ENCODE data around the gene NAALAD2.
A peak's percentile ranks its signal among the peaks of the same experiment; 100 is the strongest.
"Not testable (repeated sequence)": the region's sequence is repeated elsewhere in the genome, so short reads cannot be mapped to it uniquely, and the experiment has no call there.

NAALAD2 gene

DNA sequence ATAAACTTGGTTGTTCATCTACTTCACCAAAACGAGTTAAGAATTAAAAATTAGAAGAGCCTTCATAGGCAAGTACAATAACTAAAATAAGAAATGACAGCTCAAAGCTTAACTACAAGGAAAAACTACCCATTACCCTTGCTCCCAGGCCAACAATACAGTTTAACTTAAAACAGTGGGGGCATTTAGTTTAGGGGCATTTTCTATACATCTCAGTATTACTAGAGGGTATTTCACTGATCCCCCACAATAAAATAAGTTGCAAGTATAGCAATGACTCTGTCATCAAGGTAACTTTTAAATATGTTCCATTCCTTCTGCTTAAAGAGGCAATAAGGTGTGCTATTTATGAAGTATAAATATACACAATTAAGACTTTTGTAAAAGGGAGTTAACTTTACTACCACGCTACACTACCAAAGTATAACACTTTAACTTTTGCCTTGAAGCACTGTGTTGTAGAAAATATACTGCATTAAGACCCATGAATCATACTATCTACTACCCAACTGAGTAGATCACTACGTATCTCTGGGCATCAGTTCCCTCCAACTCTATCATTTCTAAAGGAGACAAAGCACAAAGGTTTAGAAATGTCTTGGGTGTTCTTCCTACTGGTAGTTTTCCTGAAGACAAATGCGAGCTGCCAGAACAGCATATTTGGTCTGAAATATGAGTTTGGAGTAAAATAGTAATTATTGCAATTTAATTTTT is 58.6 kb downstream of the NAALAD2 start:
- no peak for DNase-seq (ENCODE audit: low read depth in 2 of 2)

DNA sequence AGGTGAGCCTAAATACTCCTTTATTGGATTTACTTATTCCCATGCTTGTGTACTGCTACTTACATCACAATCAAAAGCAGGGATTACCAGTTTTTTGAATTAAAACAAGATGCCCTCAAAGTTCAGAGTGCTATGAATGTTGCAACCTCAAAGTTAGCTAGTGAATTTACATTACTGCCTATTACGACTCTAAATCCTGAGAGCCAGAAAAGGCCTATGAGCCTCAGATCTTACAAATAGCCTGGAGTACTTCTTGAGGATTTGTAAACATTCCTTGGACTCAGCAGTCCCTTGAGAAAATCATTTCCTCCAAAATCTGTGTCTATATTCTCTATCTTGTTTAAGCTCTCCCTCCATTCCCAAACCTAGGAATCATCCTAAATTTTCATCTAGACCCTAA is 62.9 kb downstream of the NAALAD2 start:
- DNase-seq (ENCODE audit: low read depth in 2 of 2) = no peak

DNA sequence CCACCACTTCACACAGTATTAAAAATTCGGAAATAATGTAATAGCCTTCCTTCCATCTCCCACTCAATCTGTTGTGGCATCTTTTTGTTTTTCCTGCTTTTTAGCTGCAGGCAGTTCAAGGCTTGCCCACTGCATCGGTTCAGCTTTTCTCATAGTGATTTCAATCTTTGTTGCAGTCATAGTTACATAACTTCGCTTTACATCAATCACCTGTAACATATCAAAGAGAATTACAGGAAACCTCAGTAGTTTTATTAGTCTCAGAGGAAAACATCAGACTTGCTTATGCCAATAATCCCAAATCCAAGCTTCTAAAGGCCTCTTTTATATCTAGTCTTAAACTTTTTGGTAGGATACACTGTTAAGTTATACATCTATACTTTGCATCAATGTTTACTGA is 67.9 kb downstream of the NAALAD2 start:
- no peak for DNase-seq (ENCODE audit: low read depth in 2 of 2)

DNA sequence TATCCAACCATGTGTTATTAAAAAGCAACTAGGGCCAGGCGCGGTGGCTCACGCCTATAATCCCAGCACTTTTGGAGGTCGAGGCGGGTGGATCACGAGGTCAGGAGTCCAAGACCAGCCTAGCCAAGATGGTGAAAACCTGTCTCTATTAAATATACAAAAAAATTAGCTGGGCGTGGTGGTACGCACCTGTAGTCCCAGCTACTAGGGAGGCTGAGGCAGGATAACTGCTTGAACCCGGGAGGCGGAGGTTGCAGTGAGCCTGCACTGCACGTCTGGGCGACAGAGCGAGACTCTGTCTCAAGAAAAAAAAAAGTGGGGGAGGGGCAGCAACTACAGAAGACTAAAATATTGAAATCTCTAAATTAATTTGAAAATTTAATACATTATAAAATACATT is 69.9 kb downstream of the NAALAD2 start:
- no peak for DNase-seq (ENCODE audit: low read depth in 2 of 2)

DNA sequence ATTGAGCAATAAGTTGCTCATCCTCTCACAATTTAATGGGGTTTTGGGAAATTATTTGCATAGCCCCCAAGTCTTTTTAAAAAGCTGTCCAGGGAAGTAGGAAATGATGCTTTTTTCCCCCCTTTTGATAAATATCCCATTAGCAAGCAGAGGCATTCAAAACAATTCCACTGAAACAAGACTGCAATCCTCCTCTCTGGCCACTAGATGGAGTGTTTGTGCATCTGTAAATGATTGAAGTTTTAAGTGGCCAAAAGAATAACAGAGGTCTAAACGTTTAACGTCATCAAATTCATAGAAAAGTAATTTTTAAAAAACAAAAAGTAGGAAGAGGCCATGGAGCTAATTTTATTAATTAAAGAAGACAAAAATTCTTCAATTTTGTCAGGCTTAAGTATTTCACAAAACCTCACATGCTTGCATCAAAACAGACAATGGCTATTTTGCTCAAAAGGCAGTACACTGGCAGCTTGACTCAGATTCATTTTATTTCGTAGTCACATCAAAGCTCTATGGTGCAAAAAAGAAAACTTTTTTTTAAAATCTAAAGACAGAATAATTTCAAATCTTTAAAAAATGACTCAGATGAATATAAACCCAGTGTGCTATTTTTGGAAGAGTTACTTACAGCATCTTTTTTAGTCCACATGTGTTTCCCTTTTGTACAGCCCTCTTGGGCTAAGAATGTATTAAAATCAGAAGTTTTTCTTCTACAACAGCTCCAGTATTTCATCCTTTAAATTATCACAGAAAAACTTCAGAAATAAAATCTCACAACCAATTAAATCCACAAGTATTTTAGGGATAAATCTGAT is 70.6 kb downstream of the NAALAD2 start:
- DNase-seq (ENCODE audit: low read depth in 2 of 2) = peak; percentile 18 to 34

DNA sequence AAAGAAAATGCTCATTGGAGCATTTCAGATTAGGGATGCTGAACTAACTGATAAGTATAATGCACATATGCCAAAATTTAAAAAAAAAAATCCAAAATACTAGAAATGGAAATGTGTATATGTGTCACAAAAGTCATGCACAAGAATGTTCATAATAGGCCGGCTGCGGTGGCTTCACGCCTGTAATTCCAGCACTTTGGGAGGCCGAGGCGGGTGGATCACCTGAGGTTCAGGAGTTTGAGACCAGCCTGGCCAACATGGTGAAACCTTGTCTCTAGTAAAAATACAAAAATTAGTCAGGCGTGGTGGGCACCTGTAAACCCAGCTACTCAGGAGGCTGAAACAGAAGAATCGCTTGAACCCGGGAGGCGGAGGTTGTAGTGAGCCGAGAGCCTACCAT is 73.5 kb downstream of the NAALAD2 start:
- DNase-seq (ENCODE audit: low read depth in 2 of 2) = not testable (repeated sequence)

DNA sequence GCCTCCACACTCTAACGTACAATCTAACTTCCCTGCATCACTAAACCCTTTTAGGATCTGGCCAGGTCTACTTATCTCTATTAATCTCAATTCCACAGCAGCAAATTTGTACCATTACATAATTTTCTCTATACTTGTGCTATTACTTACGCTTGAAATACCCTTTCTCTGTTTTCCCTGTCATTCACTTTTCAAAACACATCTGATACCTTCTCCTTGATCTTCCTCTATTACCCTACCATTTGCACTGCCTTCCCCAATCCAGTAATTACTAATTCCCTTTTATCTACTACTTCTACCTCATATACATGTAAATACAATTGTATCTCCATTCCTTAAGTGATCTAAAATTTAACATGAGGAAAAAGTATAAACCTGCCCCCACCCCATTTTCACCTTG is 74.4 kb downstream of the NAALAD2 start:
- DNase-seq (ENCODE audit: low read depth in 2 of 2) = no peak

DNA sequence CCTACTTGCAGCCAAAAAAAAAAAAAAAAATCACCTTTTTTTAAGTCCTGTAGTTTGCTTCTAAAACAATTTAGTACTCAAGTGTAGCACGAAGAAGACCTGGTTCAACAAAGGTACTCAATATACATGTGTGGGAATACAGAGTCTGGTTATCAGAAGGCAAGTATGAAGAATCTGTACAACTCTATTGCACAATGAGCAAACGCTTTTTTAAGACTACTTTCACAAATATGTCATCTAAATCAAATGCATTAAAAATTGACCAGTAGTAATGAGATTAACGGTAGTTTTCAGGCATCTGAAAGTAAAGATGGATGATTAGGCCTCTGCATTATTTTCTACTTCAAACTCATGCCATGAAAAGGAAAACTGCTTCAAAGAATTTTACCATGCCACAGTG is 78.9 kb downstream of the NAALAD2 start:
- DNase-seq (ENCODE audit: low read depth in 2 of 2) = no peak

DNA sequence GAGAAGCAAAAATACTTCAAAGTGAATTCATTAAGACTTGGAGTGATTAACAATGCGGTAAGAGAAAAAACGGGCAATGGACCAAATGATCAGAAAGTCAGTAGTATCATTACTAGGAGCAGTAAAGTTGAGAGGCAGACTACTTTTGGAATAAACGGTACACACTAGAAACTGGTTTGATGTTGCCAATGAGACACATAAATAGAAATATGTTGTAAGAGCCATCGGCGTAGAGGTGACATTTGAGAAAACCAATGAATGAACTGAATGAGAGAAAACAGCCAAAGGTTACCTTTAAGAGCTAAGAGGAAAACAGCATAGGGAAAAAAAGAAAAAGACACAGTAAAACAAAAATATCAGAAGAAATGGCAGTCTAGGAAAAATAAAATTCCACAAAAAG is 82.1 kb downstream of the NAALAD2 start:
- no peak for DNase-seq (ENCODE audit: low read depth in 2 of 2)

DNA sequence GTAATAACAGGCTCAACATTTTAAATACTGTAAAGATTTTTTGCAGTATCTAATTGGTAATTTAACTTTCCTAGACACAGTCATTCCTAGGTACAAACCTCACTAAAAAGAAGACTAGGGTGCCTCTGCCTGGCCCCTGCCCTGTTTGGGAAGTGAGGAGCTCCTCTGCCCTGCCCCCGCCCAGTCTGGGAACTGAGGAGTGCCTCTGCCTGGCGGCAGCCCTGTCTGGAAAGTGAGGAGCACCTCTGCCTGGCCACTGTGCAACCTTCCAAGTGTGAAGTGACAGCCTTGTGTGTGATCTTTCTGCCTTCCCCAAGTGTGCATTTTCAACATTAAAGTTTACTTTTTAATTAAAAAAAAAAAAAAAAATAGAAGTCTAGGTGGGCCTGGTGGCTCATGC is 84.1 kb downstream of the NAALAD2 start:
- no peak for DNase-seq (ENCODE audit: low read depth in 2 of 2)

DNA sequence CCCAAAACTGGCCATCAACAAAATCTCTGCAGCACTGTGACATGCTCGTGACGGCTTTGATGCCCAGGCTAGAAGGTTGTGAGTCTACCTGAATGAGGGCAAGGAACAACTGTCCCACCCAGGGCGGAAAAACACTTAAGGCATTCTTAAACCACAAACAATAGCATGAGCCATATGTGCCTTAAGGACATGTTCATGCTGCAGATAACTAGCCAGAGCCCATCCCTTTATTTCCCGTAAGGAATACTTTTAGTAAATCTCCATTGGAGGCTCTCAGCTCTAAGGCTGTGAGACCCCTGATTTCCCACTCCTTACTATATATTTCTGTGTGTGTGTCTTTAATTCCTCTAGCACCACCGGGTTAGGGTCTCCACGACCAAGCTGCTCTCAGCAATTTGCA is 85.0 kb downstream of the NAALAD2 start:
- DNase-seq (ENCODE audit: low read depth in 2 of 2) = no peak

DNA sequence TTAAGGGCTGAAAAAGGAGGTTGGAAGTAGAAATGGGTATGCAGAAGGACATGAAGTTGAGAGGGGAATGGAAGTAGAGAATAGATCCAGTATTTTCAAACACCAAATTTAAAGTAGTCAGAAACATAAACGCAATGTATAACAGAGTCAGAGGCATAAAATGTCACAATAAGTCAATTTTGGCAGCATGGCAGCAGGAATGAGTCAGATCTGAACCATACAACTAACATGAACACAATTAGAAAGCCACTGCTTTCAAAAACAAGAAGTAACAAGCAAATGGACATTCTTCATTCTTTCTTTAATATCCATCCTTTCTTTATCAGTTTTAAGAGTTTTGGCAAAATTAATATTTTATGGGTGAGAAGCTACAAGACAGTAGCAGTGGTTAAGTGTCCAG is 85.9 kb downstream of the NAALAD2 start:
- DNase-seq (ENCODE audit: low read depth in 2 of 2) = peak; percentile 9 to 12

DNA sequence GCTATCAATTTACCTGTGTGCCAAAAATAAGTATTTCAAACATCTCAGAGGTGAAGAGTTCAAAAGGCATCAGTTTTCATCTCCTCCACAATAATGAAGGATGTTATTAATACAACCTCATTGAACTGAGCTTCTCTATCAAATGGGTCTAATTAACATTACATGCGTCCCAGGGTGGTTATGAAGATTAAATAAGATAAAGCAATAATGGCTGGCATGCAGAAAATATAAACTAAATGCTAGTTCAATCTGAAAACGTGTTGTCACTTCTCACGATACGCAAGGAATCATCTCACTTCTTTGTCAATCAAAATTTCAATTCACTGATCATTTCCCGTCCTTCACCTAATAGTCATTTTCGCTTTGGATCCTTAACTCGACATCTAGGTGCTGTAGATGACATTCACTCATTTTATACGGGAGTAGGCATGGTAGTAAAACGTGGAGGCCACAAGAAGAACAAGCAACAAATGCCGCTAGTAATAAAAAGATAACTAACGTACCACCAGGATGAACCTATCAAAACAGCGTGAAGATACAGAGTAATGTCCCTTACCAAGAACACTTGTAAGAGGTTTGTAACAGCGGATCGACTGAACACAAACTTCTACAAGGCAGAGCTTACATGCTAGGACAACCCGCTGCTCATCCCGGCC is 87.5 kb downstream of the NAALAD2 start:
- DNase-seq (ENCODE audit: low read depth in 2 of 2) = no peak

DNA sequence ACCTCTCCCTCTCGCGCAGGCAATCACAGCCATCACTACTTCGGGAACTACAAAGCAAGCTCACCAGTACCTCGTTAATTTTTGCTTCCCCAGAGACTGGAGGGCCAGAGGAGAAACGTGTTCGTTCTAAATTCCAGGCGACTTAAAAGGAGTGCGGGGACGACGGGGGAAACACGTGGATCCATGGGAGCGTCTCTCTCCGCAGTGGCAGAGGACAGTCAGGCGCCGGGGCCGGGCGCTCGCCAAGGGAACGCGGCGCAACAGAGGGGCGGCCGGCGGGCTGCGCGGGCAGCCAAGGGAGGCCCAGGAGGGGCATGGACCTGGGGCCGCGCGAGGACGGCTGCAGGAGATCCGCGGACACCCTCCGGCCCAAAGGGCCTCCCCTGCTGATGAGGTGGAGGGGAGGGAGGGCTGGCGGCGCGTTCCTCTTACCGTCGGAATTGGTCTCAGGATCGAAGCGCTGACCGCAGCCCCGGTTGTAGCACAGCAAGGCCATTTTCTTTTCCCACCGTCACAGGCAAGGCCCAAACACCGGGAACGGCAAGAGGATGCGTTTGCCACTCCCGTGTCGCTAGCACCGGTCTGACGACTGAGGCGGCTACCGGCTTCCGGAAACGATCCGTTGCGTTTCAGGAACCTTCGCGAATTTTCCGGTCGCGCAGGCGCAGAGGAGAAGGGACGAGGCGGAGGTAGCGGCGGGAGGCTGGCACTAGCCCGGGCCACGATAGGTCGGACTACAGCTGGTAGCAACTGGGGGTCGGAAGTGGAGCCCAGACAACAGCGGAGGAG is 88.2 kb downstream of the NAALAD2 start, which contains the start of gene CHORDC1:
Gene CHORDC1, minus strand, starts transcription at position 591 of the 789 bp plus-strand sequence. Its CDS starts 95 bp downstream, at position 496.
- peak; percentile 48 to 50 for DNase-seq (ENCODE audit: low read depth in 2 of 2)

DNA sequence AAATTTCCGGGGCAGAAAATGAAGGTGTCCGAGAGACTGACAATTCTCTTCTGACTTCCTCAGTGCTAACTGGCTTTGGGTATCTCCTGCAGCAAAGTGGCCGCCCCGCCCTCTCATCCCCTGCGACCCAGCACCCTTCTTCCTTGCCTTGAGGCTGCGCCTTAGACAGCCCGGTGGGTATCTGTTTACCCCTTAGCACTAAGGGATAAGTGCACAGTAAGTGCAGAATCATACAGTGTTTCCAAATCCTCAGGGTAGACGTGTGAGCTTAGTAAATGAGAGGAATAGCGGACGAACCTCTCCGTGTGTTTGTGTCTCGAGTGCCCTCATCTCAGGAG is 88.8 kb downstream of the NAALAD2 start:
- no peak for DNase-seq (ENCODE audit: low read depth in 2 of 2)

DNA sequence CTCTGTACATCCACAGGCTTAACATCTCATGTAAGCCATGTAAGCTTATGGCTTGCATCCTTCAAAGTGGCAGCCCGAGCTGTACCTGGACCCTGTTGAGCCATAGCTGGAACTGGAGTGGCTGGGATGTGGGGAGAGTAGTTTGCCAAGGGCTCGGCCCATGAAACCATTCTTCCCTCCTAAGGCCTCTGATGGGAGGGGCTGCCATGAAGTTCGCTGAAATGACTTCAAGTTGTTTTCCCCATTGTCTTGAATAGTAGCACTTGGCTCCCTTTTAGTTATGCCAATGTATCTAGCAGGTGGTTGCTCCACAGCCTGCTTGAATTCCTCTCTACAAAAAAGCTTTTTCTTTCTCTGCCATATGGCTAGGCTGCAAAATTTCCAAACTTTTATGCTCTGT is 93.6 kb downstream of the NAALAD2 start:
- no peak for DNase-seq (ENCODE audit: low read depth in 2 of 2)

DNA sequence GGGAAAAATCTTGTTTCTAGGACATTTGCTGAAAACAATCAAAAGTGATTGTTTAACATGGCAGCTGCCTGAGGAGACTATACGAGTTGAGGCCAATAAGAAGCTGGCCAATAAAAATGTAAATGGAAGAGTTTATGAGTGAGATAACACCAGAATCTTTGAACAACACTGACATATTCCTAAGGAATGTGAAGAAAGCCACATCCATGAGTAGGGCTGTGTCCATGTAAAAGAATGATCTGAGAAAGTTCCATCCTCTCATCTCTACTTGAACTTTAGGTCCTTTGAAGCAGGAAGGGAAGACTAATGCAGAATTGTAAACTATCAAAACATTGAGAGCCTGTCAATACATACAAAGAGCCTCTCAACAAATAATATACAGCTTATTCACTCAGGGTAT is 95.3 kb downstream of the NAALAD2 start:
- no peak for DNase-seq (ENCODE audit: low read depth in 2 of 2)

DNA sequence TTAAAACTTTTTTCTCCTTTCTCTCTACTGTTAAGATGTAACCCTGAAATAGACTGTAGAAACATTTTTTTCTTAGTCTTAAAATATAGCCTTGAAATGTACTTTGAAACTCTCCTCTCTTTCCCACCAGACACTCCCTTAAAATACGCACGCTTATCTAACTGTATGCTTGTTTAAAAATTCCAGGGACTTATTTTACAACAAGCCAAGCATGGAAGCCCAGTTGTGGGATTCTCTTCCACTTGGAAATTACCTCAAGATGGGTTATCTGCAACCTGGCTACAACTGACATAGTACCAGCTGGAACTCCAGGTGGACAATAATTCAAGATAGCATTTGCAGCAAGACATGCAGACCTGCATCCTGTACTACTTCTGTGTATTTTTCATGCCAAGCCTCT is 100.5 kb downstream of the NAALAD2 start:
- DNase-seq (ENCODE audit: low read depth in 2 of 2) = no peak

DNA sequence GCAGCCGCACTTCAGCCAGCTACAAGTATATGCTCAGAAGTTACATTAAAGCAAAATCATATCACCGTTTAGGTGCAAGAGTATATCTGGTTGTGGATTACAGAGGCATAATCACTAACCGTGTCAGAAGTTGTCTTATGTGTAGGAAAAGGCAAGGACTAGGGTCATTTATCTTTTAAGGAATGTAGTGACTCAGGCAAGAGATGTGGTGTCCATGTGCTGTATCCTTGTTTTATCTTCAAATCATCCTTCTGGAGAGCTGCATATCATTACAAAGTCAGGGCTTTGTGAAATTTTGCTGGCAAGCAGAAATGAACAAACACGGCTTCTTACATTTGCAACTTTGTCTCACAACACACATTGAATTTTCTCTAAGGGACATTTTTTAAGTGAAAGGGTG is 101.1 kb downstream of the NAALAD2 start:
- DNase-seq (ENCODE audit: low read depth in 2 of 2) = no peak

DNA sequence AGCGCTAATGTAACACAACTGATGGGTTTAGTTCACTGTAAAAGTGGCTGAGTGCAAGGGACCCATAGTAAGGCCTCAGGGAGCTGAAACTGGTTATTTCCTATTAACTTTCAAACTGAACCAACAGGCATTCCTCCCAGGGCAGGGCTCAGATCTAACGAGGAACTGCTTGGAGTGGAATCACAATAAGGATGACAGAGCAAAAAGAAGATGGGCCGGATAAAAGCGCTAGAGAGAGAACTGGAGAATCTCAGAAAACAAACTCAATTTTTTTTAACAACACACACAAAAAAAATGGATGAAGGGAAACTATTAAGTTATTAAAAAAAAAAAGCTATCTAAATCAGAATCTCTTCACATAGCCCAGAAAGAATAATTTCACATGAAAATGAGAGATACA is 102.5 kb downstream of the NAALAD2 start:
- DNase-seq (ENCODE audit: low read depth in 2 of 2) = no peak

DNA sequence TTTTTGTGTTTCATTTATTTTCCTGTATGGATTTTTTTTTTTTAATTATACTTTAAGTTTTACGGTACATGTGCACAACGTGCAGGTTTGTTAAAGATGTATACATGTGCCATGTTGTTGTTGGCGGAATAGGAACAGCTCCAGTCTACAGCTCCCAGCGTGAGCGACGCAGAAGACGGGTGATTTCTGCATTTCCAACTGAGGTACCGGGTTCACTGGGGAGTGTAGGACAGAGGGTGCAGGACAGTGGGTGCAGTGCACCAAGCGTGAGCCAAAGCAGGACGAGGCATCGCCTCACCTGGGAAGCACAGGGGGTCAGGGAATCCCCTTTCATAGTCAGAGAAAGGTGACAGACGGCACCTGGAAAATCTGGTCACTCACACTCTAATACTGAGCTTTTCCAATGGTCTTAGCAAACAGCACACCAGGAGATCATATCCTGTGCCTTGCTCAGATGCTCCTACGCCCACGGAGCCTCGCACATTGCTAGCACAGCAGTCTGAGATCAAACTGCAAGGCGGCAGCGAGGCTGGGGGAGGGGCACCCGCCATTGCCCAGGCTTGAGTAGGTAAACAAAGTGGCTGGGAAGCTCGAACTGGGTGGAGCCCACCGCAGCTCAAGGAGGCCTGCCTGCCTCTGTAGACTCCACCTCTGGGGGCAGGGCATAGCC is 105.6 kb downstream of the NAALAD2 start:
- not testable (repeated sequence) for DNase-seq (ENCODE audit: low read depth in 2 of 2)
